ENCODE results near the gene ZSCAN5A. TPM values are rescaled to one million over a fixed set of nuclear protein-coding genes. Genes with fewer than 3 reads are reported as not detected.

The ZSCAN5A gene, protein sequence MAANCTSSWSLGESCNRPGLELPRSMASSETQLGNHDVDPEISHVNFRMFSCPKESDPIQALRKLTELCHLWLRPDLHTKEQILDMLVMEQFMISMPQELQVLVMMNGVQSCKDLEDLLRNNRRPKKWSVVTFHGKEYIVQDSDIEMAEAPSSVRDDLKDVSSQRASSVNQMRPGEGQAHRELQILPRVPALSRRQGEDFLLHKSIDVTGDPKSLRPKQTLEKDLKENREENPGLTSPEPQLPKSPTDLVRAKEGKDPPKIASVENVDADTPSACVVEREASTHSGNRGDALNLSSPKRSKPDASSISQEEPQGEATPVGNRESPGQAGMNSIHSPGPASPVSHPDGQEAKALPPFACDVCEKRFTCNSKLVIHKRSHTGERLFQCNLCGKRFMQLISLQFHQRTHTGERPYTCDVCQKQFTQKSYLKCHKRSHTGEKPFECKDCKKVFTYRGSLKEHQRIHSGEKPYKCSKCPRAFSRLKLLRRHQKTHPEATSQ
- total RNA-seq: 7.9 TPM in 2 replicates

GRCh38 chr19:56314381-56315076, at the start of gene ZSCAN5A:
Gene ZSCAN5A (minus strand): TSS chr19:56314839. CDS start chr19:56225046, 89,793 bp downstream.

GRCh38 chr19:56272161-56272798, 42.4 kb downstream of the ZSCAN5A start, which contains the start of gene EDDM13:
Gene EDDM13 (plus strand): TSS chr19:56272748. CDS start chr19:56272835, 87 bp downstream.

DNA sequence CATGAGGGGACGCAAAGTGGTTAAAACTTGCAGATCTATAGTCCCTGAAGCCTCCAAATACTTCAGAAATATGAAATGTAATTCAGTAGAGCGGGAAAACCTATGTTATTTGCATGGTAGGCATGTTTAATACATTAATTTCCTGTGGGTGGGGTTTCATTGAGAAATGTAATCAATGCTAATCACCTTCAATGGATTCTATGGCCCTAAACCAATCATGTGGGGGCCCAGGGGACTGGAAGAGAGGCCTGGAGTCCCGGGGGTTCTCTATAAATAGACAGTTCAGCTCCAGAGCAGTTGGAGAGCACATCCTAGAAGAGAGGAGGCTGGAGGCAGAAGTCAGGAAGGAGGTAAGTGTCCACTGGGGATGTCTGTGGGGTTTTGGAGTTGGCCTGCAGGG, 112.7 kb downstream of the ZSCAN5A start, which contains the start of gene ZSCAN5C:
Gene ZSCAN5C (plus strand): TSS at position 301 of the 400 bp plus-strand sequence. CDS start 3,641 bp downstream, outside the sequence.

DNA sequence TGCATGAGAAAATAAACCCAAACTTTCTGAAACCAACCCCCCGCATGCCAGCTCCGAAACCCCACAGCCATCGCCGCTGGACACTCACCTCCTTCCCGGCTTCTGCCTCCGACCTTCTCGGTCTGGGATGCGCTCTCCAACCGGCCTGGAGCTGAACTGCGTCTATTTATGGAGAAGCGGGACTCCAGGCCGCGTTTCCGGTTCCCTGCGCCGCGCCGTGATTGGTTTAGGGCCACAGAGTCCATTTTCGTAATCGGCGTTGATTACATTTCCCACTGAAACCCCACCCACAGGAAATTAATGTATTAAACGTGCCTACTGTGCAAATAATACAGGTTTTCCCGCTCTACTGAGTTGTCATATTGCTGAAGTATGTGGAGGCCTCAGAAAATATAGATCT, 117.0 kb downstream of the ZSCAN5A start, which contains the start of gene ZSCAN5B:
Gene ZSCAN5B (minus strand): TSS at position 138 of the 400 bp plus-strand sequence. CDS start 4,731 bp downstream, outside the sequence.

GRCh38 chr19:56175861-56176307, 138.8 kb downstream of the ZSCAN5A start, which contains the start of gene GALP:
Gene GALP (plus strand): TSS chr19:56176008. CDS start chr19:56177109, 1,101 bp downstream.

Other genes with a start within 250 kb of the ZSCAN5A start
- 25.8 and 26.3 TPM in 2 replicates for gene ZNF787, start 193.5 kb downstream of the ZSCAN5A start, total RNA-seq
- 9.2 and 11.2 TPM in 2 replicates for gene ZNF444, start 173.6 kb downstream of the ZSCAN5A start, total RNA-seq
- gene GALP, start 138.8 kb downstream of the ZSCAN5A start, total RNA-seq: not detected in 2 replicates
- 0.11 TPM in 1 of 2 replicates, not detected in the other for gene ZSCAN5B, start 117.1 kb downstream of the ZSCAN5A start, total RNA-seq
- gene ZSCAN5C, start 112.6 kb downstream of the ZSCAN5A start, total RNA-seq: not detected in 2 replicates
- gene EDDM13, start 42.1 kb downstream of the ZSCAN5A start, total RNA-seq: 1.4 and 3.7 TPM in 2 replicates
- 3.8 and 3.9 TPM in 2 replicates for gene ZNF582, start 78.7 kb upstream of the ZSCAN5A start, total RNA-seq
- 3.8 and 4.5 TPM in 2 replicates for gene ZNF583, start 89.5 kb upstream of the ZSCAN5A start, total RNA-seq
- 2.1 and 2.3 TPM in 2 replicates for gene ZNF667, start 162.5 kb upstream of the ZSCAN5A start, total RNA-seq
- 1.3 and 1.4 TPM in 2 replicates for gene ZNF471, start 193.0 kb upstream of the ZSCAN5A start, total RNA-seq
- 5.7 and 7.3 TPM in 2 replicates for gene ZFP28, start 224.1 kb upstream of the ZSCAN5A start, total RNA-seq